H1 (cell line): ENCODE measurements around the gene TGM6. TPM values are rescaled to one million over a fixed set of nuclear protein-coding genes. Genes with fewer than 3 reads are reported as not detected.
A peak's percentile ranks its signal among the peaks of the same experiment; 100 is the strongest.

Experiments used
- CTCF ChIA-PET: fragments of 300-600 bp; sonication (Branson Sonifier 250); formaldehyde crosslinking; loops from one replicate; lab custom pipeline; 2021; ENCODE audit not compliant: partially characterized antibody; lab: Charles Lee
- POLR2A ChIA-PET: fragments of 300-600 bp; sonication (Branson Sonifier 250); formaldehyde crosslinking; loops from one replicate; lab custom pipeline; 2021; ENCODE audit warnings: inconsistent platforms; ENCODE audit not compliant: partially characterized antibody; lab: Charles Lee
- DNase-seq, 2 experiments: peaks; one replicate each; pipeline versions ENCODE4 v3.0.0 to v3.0.0-alpha.2; 2010 to 2022; ENCODE audit warnings: low spot score in 2 of 2, low read depth in 1 of 2, mixed read lengths in 1 of 2
- FAIRE-seq: peaks from 2 replicates; lab custom pipeline; 2011; peaks lifted over from hg19 to GRCh38; lab: Jason Lieb, UNC
- H2AFZ ChIP-seq: 2 replicates; pipeline ENCODE4 v1.8.1; 2012; ENCODE audit warnings: low read length, inconsistent platforms
- H2AK5ac ChIP-seq: 2 replicates; pipeline ENCODE4 v1.6.1; 2013; ENCODE audit warnings: low read depth, low read length
- H2BK120ac ChIP-seq: replicated peaks from 2 replicates; pipeline ENCODE3; 2013; ENCODE audit warnings: low read depth, low read length, inconsistent platforms
- H2BK12ac ChIP-seq: 2 replicates; pipeline ENCODE4 v1.6.1; 2013; ENCODE audit warnings: low read depth, low read length
- H2BK15ac ChIP-seq: 2 replicates; pipeline ENCODE4 v1.6.1; 2013; ENCODE audit warnings: low read length
- H2BK20ac ChIP-seq: 2 replicates; pipeline ENCODE4 v1.6.1; 2013; ENCODE audit warnings: low read length
- H2BK5ac ChIP-seq: 2 replicates; pipeline ENCODE4 v1.6.1; 2013; ENCODE audit warnings: low read depth, low read length
- H3K14ac ChIP-seq: 2 replicates; pipeline ENCODE4 v1.6.1; 2013; ENCODE audit warnings: inconsistent platforms; ENCODE audit not compliant: insufficient read length
- H3K18ac ChIP-seq: 2 replicates; pipeline ENCODE4 v1.6.1; 2013; ENCODE audit warnings: low read length; ENCODE audit errors: extremely low read depth
- H3K23ac ChIP-seq: 2 replicates; pipeline ENCODE4 v1.6.1; 2013; ENCODE audit warnings: inconsistent platforms; ENCODE audit not compliant: insufficient read length
- H3K23me2 ChIP-seq: 2 replicates; pipeline ENCODE4 v1.6.1; 2013; ENCODE audit warnings: low read depth, low read length
- H3K27ac ChIP-seq: 2 replicates; pipeline ENCODE4 v1.6.1; 2011; ENCODE audit warnings: low read depth, low read length, inconsistent platforms
- H3K27me3 ChIP-seq, 4 experiments: replicated peaks in 1 of 4; 1 replicate in 1 of 4; 2 replicates in 3 of 4; pipeline versions ENCODE4 v1.6.1 to v1.8.1; 2011 to 2013; ENCODE audit warnings: low read length in 3 of 4, mild to moderate bottlenecking in 3 of 4, inconsistent platforms in 2 of 4, mixed read lengths in 2 of 4, moderate library complexity in 1 of 4; ENCODE audit not compliant: control insufficient read depth in 3 of 4, insufficient read depth in 3 of 4; ENCODE audit errors: extremely low read depth in 1 of 4
- H3K36me3 ChIP-seq, 4 experiments: 2 replicates each; pipeline versions ENCODE4 v1.6.1 to v1.8.1; 2011 to 2013; ENCODE audit warnings: mild to moderate bottlenecking in 4 of 4, low read length in 3 of 4, moderate library complexity in 2 of 4, control low read depth in 1 of 4, inconsistent platforms in 1 of 4; ENCODE audit not compliant: insufficient read depth in 4 of 4, control insufficient read depth in 2 of 4
- H3K4ac ChIP-seq: replicated peaks from 2 replicates; pipeline ENCODE3; 2013; ENCODE audit warnings: low read length, low read depth, mixed read lengths, inconsistent platforms; ENCODE audit not compliant: insufficient read length
- H3K4me1 ChIP-seq, 4 experiments: replicated peaks in 1 of 4; 1 replicate in 1 of 4; 2 replicates in 3 of 4; pipeline versions ENCODE4 v1.6.1 to v1.8.1; 2011 to 2013; ENCODE audit warnings: low read length in 3 of 4, inconsistent platforms in 2 of 4, mixed read lengths in 1 of 4; ENCODE audit not compliant: insufficient read depth in 4 of 4, control insufficient read depth in 3 of 4
- H3K4me2 ChIP-seq, 2 experiments: 2 replicates each; pipeline versions ENCODE4 v1.6.1 to v1.8.1; 2011 to 2013; ENCODE audit warnings: low read depth in 2 of 2, low read length in 2 of 2, control low read depth in 1 of 2, inconsistent platforms in 1 of 2, mild to moderate bottlenecking in 1 of 2; ENCODE audit not compliant: insufficient read depth in 1 of 2
- H3K4me3 ChIP-seq, 4 experiments: fragments of 200-600, 300-600 bp in 1 of 4; sonication (generic), shearing (Covaris generic), sonication (Bioruptor Twin) in 1 of 4; 2 replicates each; pipeline versions ENCODE4 v1.5.1 to v1.8.1; 2011 to 2016; ENCODE audit warnings: low read length in 4 of 4, low read depth in 3 of 4, control low read depth in 2 of 4, inconsistent platforms in 2 of 4, mild to moderate bottlenecking in 2 of 4, mixed read lengths in 1 of 4, moderate library complexity in 1 of 4; ENCODE audit not compliant: insufficient read depth in 2 of 4; ENCODE audit errors: extremely low read depth in 1 of 4
- H3K56ac ChIP-seq: replicated peaks from 2 replicates; pipeline ENCODE3; 2013; ENCODE audit warnings: low read depth, mild to moderate bottlenecking, mixed read lengths, low read length, inconsistent platforms; ENCODE audit not compliant: insufficient read length
- H3K79me1 ChIP-seq: 2 replicates; pipeline ENCODE4 v1.6.1; 2013; ENCODE audit warnings: low read depth, low read length, control low read depth
- H3K79me2 ChIP-seq, 2 experiments: 2 replicates each; pipeline versions ENCODE4 v1.6.1 to v1.8.1; 2012 to 2013; ENCODE audit warnings: low read length in 2 of 2, mild to moderate bottlenecking in 2 of 2, inconsistent platforms in 1 of 2; ENCODE audit not compliant: insufficient read depth in 2 of 2, control insufficient read depth in 1 of 2
- H3K9ac ChIP-seq, 4 experiments: replicated peaks in 1 of 4; 1 replicate in 1 of 4; 2 replicates in 3 of 4; pipeline versions ENCODE4 v1.6.1 to v1.8.1; 2011 to 2013; ENCODE audit warnings: low read depth in 3 of 4, low read length in 3 of 4, control low read depth in 2 of 4, mild to moderate bottlenecking in 2 of 4, moderate library complexity in 2 of 4, inconsistent platforms in 1 of 4; ENCODE audit errors: extremely low read depth in 1 of 4
- H3K9me3 ChIP-seq, 2 experiments: 2 replicates each; pipeline versions ENCODE4 v1.6.1 to v1.8.1; 2012 to 2013; ENCODE audit warnings: mild to moderate bottlenecking in 2 of 2, moderate library complexity in 2 of 2, control low read depth in 1 of 2, inconsistent platforms in 1 of 2, low read depth in 1 of 2, low read length in 1 of 2, mixed read lengths in 1 of 2; ENCODE audit not compliant: insufficient read depth in 2 of 2
- H4K20me1 ChIP-seq, 2 experiments: replicated peaks in 1 of 2; 2 replicates each; pipeline versions ENCODE3 to v1.8.1; 2011 to 2013; ENCODE audit warnings: inconsistent platforms in 2 of 2, low read length in 2 of 2, mild to moderate bottlenecking in 1 of 2; ENCODE audit not compliant: insufficient read depth in 2 of 2, control insufficient read depth in 1 of 2
- H4K5ac ChIP-seq: 2 replicates; pipeline ENCODE4 v1.6.1; 2013; ENCODE audit warnings: low read length, low read depth, mixed read lengths, inconsistent platforms; ENCODE audit not compliant: insufficient read length
- H4K8ac ChIP-seq: 2 replicates; pipeline ENCODE4 v1.8.0; 2013; ENCODE audit warnings: mild to moderate bottlenecking, moderate library complexity, low read length, inconsistent platforms; ENCODE audit not compliant: insufficient read depth; ENCODE audit errors: extremely low read depth
- H4K91ac ChIP-seq: replicated peaks from 2 replicates; pipeline ENCODE3; 2013; ENCODE audit warnings: low read length, mixed read lengths, inconsistent platforms; ENCODE audit not compliant: insufficient read length
- KDM1A ChIP-seq: fragments of 200-600, 300-600 bp; sonication (generic); IDR thresholded peaks from 2 replicates; pipeline ENCODE4 v1.7.1; 2016; ENCODE audit warnings: mild to moderate bottlenecking, low read length, borderline replicate concordance
- RXRA ChIP-seq: IDR thresholded peaks from 2 replicates; pipeline ENCODE4 v1.6.1; 2011; ENCODE audit warnings: low read depth, mild to moderate bottlenecking, low read length, moderate library complexity; ENCODE audit not compliant: insufficient read depth
- WGBS, 2 experiments: shearing (Covaris generic) in 1 of 2; methylation state at CpG; one replicate each; pipeline versions ENCODE4 v1.1.6 to v1.1.7; 2013 to 2015; ENCODE audit warnings: low lambda C conversion rate in 2 of 2, mixed read lengths in 2 of 2, inconsistent platforms in 1 of 2, low coverage in 1 of 2, missing lambda C conversion rate in 1 of 2; ENCODE audit not compliant: insufficient replicate concordance in 2 of 2, insufficient coverage in 1 of 2, insufficient read length in 1 of 2; ENCODE audit errors: extremely low coverage in 1 of 2, missing lambda C conversion rate in 1 of 2; 5-methylcytosine and 5-hydroxymethylcytosine counted together
- polyA plus RNA-seq, 7 experiments: library from polyadenylated mRNA; depleted of rRNA in 3 of 7; stranded (reverse) in 5 of 7; unstranded in 2 of 7; fragments of >200 nt in 5 of 7; fragments of 200-250 nt in 2 of 7; gene quantifications; 1 replicate in 5 of 7; 2 replicates in 1 of 7; 4 replicates in 1 of 7; pipeline versions ENCODE4 v1.2.1 to v1.2.3, GENCODE V29; 2011 to 2013; ENCODE audit warnings: missing spikeins in 2 of 7, mixed read lengths in 2 of 7
- total RNA-seq: library from RNA; stranded (reverse); fragmentation: NEBNext Ultra II Directional; extraction: Animal tissue kit (Norgen Biotek cat#: 25700); gene quantifications from 2 replicates; pipeline ENCODE4 v1.2.1, GENCODE V29; 2021

TGM6 gene
- total and polyA plus RNA-seq, 2 of the 8 experiments (the other 6 are each of a cell fraction or from before 2014, with no cell fraction given), result 0.03 TPM; not detected in 1

GRCh38 chr20:2381303-2381702 lies 602 bp downstream of the TGM6 start:
- POLR2A ChIA-PET, result interaction anchor here (1.1 kb wide), 1 partner anchor 39 kb away, joined by 3 read pairs; no protein-coding TSS in a partner anchor
- no peak for DNase-seq
- no peaks in the 10 kb centered on the region for H3K23me2 ChIP-seq
- no peak overlapping the region for H3K4ac ChIP-seq
- H2AFZ ChIP-seq, result no peak overlapping the region
- no peaks in the 10 kb centered on the region; a peak in 1 of 4 replicates for H3K9me3 ChIP-seq
- no peak overlapping the region for H3K4me2 ChIP-seq
- H3K27ac ChIP-seq, result no peak overlapping the region
- no peak overlapping the region for H3K4me3 ChIP-seq
- no peak overlapping the region for H2AK5ac ChIP-seq
- no peaks in the 10 kb centered on the region for H4K20me1 ChIP-seq
- peak overlapping the region; percentile 92; the same call in 1 of the 2 replicates for H2BK5ac ChIP-seq
- CTCF ChIA-PET, result interaction anchor here (0.7 to 10.7 kb wide), 7 partner anchors 11 to 307 kb away, joined by 3 to 210 read pairs (median 7); no protein-coding TSS in a partner anchor
- no peak overlapping the region; the same call in 1 of the 2 replicates for H3K18ac ChIP-seq
- H3K27me3 ChIP-seq, result no peaks in the 10 kb centered on the region; a peak in 1 of 7 replicates
- H3K79me2 ChIP-seq, result no peaks in the 10 kb centered on the region
- H2BK15ac ChIP-seq, result no peak overlapping the region
- TF ChIP-seq KDM1A (peak; percentile 58; the same call in 1 of the 2 replicates), RXRA (no peak)
- TF ChIP-seq, all 59 proteins: peak for 1
- no peak overlapping the region for H3K14ac ChIP-seq
- no peak overlapping the region for H4K91ac ChIP-seq
- H2BK12ac ChIP-seq, result peak overlapping the region; percentile 98; the same call in 1 of the 2 replicates
- no peak overlapping the region for H4K8ac ChIP-seq
- H3K9ac ChIP-seq, result no peak overlapping the region
- WGBS, 2 experiments, result 85% methylated on average over 7 of the region's 7 CpGs; no CpG with 5 or more reads in 1 of the 2 experiments
- no peak for FAIRE-seq
- no peak overlapping the region for H3K56ac ChIP-seq
- H2BK20ac ChIP-seq, result peak overlapping the region; percentile 90; the same call in 1 of the 2 replicates
- H4K5ac ChIP-seq, result no peak overlapping the region
- peaks cover 0 to 12% (median 9%) of the 10 kb centered on the region in 4 experiments; a peak in 6 of 7 replicates for H3K4me1 ChIP-seq
- H3K36me3 ChIP-seq, result no peaks in the 10 kb centered on the region
- no peak overlapping the region for H3K23ac ChIP-seq
- H3K79me1 ChIP-seq, result no peaks in the 10 kb centered on the region
- H2BK120ac ChIP-seq, result no peak overlapping the region
